ENCODE measurements around the gene INAVA. TPM values are rescaled to one million over a fixed set of nuclear protein-coding genes. Genes with fewer than 3 reads are reported as not detected.

The INAVA gene
- total RNA-seq, 1 experiment from 2014 or later, result 36.8 TPM

GRCh38 chr1:200901796-200902444 is 7.2 kb downstream of the INAVA start:
- H4K8ac ChIP-seq (replicated peaks; ENCODE audit: insufficient read length, low read depth, low read length), result no peak overlapping the region
- H2BK20ac ChIP-seq (ENCODE audit: low read depth, low read length, poor library complexity, severe bottlenecking), result no peak overlapping the region
- H3T11ph ChIP-seq (ENCODE audit: low read length), result no peak overlapping the region
- H3K4me1 ChIP-seq (ENCODE audit: insufficient read depth, low read length), result no peaks in the 10 kb centered on the region; the same call in 1 of the 2 replicates
- no peaks in the 10 kb centered on the region for H3K27me3 Mint-ChIP-seq (ENCODE audit: low read depth)
- DNase-seq, result no peak
- no peak overlapping the region for H3K56ac ChIP-seq (ENCODE audit: insufficient read length, low read depth, low read length)
- H4K91ac ChIP-seq (ENCODE audit: insufficient read length, low read depth, low read length), result no peak overlapping the region
- no peak overlapping the region for H2BK120ac ChIP-seq (ENCODE audit: low read depth, low read length, poor library complexity, severe bottlenecking)
- no peak overlapping the region for H3K23ac ChIP-seq (ENCODE audit: insufficient read length, low read depth, low read length)
- H3K14ac ChIP-seq (ENCODE audit: insufficient read depth, low read length), result no peak overlapping the region
- H3K4ac ChIP-seq (ENCODE audit: low read depth, low read length), result no peak overlapping the region
- no CpG with 5 or more reads among the region's 8 CpGs for WGBS (ENCODE audit: extremely low coverage, insufficient read length, low lambda C conversion rate)
- H3K4me1 Mint-ChIP-seq, result peaks cover 5 to 10% of the 10 kb centered on the region in 2 experiments; a peak in 2 of 4 replicates
- no peak overlapping the region for H2BK12ac ChIP-seq (ENCODE audit: insufficient read length, low read depth, low read length)
- H2BK15ac ChIP-seq (ENCODE audit: low read depth, low read length), result no peak overlapping the region
- H3K27me3 ChIP-seq (ENCODE audit: insufficient read depth, low read length), result no peaks in the 10 kb centered on the region
- peaks cover 28 to 68% (median 52%) of the 10 kb centered on the region in 3 experiments; a peak in 6 of 7 replicates for H3K36me3 Mint-ChIP-seq (ENCODE audit: insufficient read depth in 1 of 3, low read depth in 3 of 3)
- H3K4me3 Mint-ChIP-seq, result no peak overlapping the region
- no peak overlapping the region for H3K18ac ChIP-seq (ENCODE audit: insufficient read length, low read depth, low read length)
- H3K27ac ChIP-seq (ENCODE audit: insufficient read length, low read depth, low read length), result no peak overlapping the region
- H3K79me2 ChIP-seq (ENCODE audit: insufficient read depth, low read length), result peaks cover 3% of the 10 kb centered on the region; the same call in 1 of the 2 replicates
- no peak overlapping the region for H3K9ac ChIP-seq (ENCODE audit: extremely low read depth, insufficient read length, low read length)
- H3K4me2 ChIP-seq (ENCODE audit: insufficient read depth, insufficient read length, low read length), result no peak overlapping the region
- no peak overlapping the region for H2AK5ac ChIP-seq (ENCODE audit: insufficient read length, low read length)
- no peaks in the 10 kb centered on the region for H3K23me2 ChIP-seq (ENCODE audit: insufficient read length, low read depth, low read length, poor library complexity, severe bottlenecking)
- no peak overlapping the region for H2AFZ ChIP-seq (ENCODE audit: low read length)
- TF ChIP-seq, protein P1, sequence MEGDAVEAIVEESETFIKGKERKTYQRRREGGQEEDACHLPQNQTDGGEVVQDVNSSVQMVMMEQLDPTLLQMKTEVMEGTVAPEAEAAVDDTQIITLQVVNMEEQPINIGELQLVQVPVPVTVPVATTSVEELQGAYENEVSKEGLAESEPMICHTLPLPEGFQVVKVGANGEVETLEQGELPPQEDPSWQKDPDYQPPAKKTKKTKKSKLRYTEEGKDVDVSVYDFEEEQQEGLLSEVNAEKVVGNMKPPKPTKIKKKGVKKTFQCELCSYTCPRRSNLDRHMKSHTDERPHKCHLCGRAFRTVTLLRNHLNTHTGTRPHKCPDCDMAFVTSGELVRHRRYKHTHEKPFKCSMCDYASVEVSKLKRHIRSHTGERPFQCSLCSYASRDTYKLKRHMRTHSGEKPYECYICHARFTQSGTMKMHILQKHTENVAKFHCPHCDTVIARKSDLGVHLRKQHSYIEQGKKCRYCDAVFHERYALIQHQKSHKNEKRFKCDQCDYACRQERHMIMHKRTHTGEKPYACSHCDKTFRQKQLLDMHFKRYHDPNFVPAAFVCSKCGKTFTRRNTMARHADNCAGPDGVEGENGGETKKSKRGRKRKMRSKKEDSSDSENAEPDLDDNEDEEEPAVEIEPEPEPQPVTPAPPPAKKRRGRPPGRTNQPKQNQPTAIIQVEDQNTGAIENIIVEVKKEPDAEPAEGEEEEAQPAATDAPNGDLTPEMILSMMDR (conservative IDR thresholded peaks at IDR 0.05), result no peak
- no peak overlapping the region for H4K5ac ChIP-seq (ENCODE audit: insufficient read length, low read depth, low read length)
- no peak overlapping the region for H2BK5ac ChIP-seq (ENCODE audit: insufficient read length, low read length)
- H3K79me1 ChIP-seq (ENCODE audit: insufficient read depth, low read depth, low read length, poor library complexity, severe bottlenecking), result peaks cover 6% of the 10 kb centered on the region
- no peaks in the 10 kb centered on the region for H3K9me3 ChIP-seq (ENCODE audit: control insufficient read depth, low read depth, low read length)
- H4K20me1 ChIP-seq (ENCODE audit: control insufficient read depth, insufficient read depth, insufficient read length), result peaks cover 2% of the 10 kb centered on the region
- peak overlapping the region in 1 of 3 experiments; percentile 53; a peak in 1 of 7 replicates for H3K27ac Mint-ChIP-seq
- no peaks in the 10 kb centered on the region; a peak in 1 of 5 replicates for H3K9me3 Mint-ChIP-seq

Measured in H9 (cell line).